HepG2 (cell line): ENCODE measurements around the gene KLHL7. TPM values are rescaled to one million over a fixed set of nuclear protein-coding genes. Genes with fewer than 3 reads are reported as not detected.

ENCODE experiments used
- AKNA ChIP-seq: sonication (generic); formaldehyde crosslinking; IDR thresholded peaks from 2 replicates; pipeline ENCODE4 v1.4.0; 2020; ENCODE audit warnings: missing genetic modification reagents, borderline replicate concordance
- ARNT2 ChIP-seq: sonication (generic); formaldehyde crosslinking; IDR thresholded peaks from 2 replicates; pipeline ENCODE4 v1.8.0; 2022; ENCODE audit warnings: mild to moderate bottlenecking, low read depth, missing genetic modification reagents, moderate library complexity
- GABPA ChIP-seq, 2 experiments: IDR thresholded peaks; 2 replicates each; pipeline ENCODE4 v1.6.1; 2011 to 2016; ENCODE audit warnings: low read depth in 2 of 2, low read length in 1 of 2, missing biosample characterization in 1 of 2, missing genetic modification characterization in 1 of 2
- MED13 ChIP-seq: sonication (generic); formaldehyde crosslinking; IDR thresholded peaks from 2 replicates; pipeline ENCODE4 v1.5.0; 2020; ENCODE audit warnings: missing genetic modification reagents
- ZFYVE20 ChIP-seq: sonication (generic); formaldehyde crosslinking; IDR thresholded peaks from 2 replicates; pipeline ENCODE4 v1.8.0; 2023; ENCODE audit warnings: low read depth, mild to moderate bottlenecking, moderate library complexity, missing genetic modification reagents, borderline replicate concordance
- ZNF17 ChIP-seq: sonication (generic); formaldehyde crosslinking; IDR thresholded peaks from 2 replicates; pipeline ENCODE4 v1.5.0; 2020; ENCODE audit warnings: mild to moderate bottlenecking, missing genetic modification reagents
- ZUFSP ChIP-seq: sonication (generic); formaldehyde crosslinking; IDR thresholded peaks from 2 replicates; pipeline ENCODE4 v1.9.0; 2021; ENCODE audit warnings: missing genetic modification reagents, mild to moderate bottlenecking, borderline replicate concordance
- polyA plus RNA-seq, 8 experiments: library from polyadenylated mRNA; depleted of rRNA in 3 of 8; stranded (reverse) in 7 of 8; unstranded in 1 of 8; fragments of >200 nt; fragmentation: Illumina TruSeq in 4 of 8; extraction: Trizol in 4 of 8; gene quantifications; 2 replicates each; pipeline versions ENCODE4 v1.2.1 to v1.2.3, GENCODE V29; 2011 to 2016; ENCODE audit warnings: low read depth in 4 of 8, missing spikeins in 1 of 8, mixed read lengths in 1 of 8; ENCODE audit not compliant: insufficient read depth in 1 of 8
- total RNA-seq, 5 experiments: library from RNA; depleted of rRNA; stranded (reverse); fragments of >200 nt; fragmentation: Illumina TruSeq; extraction: Trizol; gene quantifications; 2 replicates each; pipeline ENCODE4 v1.2.3, GENCODE V29; 2016; ENCODE audit warnings: low read depth in 1 of 5
- TF ChIP-seq, protein P1 (sequence below): sonication (generic); formaldehyde crosslinking; IDR thresholded peaks from 2 replicates; pipeline ENCODE4 v1.5.1; 2020; ENCODE audit warnings: mild to moderate bottlenecking, missing genetic modification reagents
- TF ChIP-seq, protein P2 (sequence below): sonication (generic); formaldehyde crosslinking; IDR thresholded peaks from 2 replicates; pipeline ENCODE4 v1.9.0; 2021; ENCODE audit warnings: mild to moderate bottlenecking, missing genetic modification reagents

KLHL7 gene
- total and polyA plus RNA-seq, 2 of the 13 experiments (the other 11 are each of a cell fraction or from before 2014, with no cell fraction given) = 16.2 to 34.4 TPM

- no peak for TF ChIP-seq ZUFSP
- no peak for TF ChIP-seq GABPA (IDR thresholded peaks at IDR 0.05; ENCODE audit: low read depth, low read length)
- TF ChIP-seq GABPA (CRISPR knock-in tag; IDR thresholded peaks at IDR 0.05; ENCODE audit: low read depth) = no peak
- TF ChIP-seq, protein P1, sequence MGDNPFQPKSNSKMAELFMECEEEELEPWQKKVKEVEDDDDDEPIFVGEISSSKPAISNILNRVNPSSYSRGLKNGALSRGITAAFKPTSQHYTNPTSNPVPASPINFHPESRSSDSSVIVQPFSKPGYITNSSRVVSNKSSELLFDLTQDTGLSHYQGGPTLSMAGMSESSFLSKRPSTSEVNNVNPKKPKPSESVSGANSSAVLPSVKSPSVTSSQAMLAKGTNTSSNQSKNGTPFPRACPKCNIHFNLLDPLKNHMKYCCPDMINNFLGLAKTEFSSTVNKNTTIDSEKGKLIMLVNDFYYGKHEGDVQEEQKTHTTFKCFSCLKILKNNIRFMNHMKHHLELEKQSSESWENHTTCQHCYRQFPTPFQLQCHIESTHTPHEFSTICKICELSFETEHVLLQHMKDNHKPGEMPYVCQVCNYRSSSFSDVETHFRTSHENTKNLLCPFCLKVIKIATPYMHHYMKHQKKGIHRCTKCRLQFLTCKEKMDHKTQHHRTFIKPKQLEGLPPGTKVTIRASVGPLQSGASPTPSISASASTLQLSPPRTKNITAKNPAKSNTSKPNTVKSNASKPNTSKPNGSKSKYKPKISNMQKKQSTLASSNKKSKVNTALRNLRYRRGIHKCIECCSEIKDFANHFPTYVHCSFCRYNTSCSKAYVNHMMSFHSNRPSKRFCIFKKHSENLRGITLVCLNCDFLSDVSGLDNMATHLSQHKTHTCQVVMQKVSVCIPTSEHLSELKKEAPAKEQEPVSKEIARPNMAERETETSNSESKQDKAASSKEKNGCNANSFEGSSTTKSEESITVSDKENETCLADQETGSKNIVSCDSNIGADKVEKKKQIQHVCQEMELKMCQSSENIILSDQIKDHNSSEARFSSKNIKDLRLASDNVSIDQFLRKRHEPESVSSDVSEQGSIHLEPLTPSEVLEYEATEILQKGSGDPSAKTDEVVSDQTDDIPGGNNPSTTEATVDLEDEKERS (CRISPR knock-in tag) = no peak
- TF ChIP-seq MED13 (CRISPR knock-in tag) = no peak
- TF ChIP-seq AKNA (CRISPR knock-in tag) = no peak
- TF ChIP-seq, protein P2, sequence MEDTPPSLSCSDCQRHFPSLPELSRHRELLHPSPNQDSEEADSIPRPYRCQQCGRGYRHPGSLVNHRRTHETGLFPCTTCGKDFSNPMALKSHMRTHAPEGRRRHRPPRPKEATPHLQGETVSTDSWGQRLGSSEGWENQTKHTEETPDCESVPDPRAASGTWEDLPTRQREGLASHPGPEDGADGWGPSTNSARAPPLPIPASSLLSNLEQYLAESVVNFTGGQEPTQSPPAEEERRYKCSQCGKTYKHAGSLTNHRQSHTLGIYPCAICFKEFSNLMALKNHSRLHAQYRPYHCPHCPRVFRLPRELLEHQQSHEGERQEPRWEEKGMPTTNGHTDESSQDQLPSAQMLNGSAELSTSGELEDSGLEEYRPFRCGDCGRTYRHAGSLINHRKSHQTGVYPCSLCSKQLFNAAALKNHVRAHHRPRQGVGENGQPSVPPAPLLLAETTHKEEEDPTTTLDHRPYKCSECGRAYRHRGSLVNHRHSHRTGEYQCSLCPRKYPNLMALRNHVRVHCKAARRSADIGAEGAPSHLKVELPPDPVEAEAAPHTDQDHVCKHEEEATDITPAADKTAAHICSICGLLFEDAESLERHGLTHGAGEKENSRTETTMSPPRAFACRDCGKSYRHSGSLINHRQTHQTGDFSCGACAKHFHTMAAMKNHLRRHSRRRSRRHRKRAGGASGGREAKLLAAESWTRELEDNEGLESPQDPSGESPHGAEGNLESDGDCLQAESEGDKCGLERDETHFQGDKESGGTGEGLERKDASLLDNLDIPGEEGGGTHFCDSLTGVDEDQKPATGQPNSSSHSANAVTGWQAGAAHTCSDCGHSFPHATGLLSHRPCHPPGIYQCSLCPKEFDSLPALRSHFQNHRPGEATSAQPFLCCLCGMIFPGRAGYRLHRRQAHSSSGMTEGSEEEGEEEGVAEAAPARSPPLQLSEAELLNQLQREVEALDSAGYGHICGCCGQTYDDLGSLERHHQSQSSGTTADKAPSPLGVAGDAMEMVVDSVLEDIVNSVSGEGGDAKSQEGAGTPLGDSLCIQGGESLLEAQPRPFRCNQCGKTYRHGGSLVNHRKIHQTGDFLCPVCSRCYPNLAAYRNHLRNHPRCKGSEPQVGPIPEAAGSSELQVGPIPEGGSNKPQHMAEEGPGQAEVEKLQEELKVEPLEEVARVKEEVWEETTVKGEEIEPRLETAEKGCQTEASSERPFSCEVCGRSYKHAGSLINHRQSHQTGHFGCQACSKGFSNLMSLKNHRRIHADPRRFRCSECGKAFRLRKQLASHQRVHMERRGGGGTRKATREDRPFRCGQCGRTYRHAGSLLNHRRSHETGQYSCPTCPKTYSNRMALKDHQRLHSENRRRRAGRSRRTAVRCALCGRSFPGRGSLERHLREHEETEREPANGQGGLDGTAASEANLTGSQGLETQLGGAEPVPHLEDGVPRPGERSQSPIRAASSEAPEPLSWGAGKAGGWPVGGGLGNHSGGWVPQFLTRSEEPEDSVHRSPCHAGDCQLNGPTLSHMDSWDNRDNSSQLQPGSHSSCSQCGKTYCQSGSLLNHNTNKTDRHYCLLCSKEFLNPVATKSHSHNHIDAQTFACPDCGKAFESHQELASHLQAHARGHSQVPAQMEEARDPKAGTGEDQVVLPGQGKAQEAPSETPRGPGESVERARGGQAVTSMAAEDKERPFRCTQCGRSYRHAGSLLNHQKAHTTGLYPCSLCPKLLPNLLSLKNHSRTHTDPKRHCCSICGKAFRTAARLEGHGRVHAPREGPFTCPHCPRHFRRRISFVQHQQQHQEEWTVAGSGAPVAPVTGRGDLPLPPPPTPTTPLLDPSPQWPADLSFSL (CRISPR knock-in tag) = no peak
- TF ChIP-seq ZFYVE20 (CRISPR knock-in tag) = no peak
- no peak for TF ChIP-seq ARNT2 (CRISPR knock-in tag)
- TF ChIP-seq ZNF17 (CRISPR knock-in tag) = no peak
These were observed 655 bp downstream of the KLHL7 start (continued) for GRCh38 chr7:23106057-23106822.
